NCI-H1694 (cell line): ENCODE data around the gene HIGD2A.

ENCODE experiments used
- DNase-seq: peaks from one replicate; lab custom pipeline; 2025; lab: John Stamatoyannopoulos, UW

HIGD2A gene

GRCh38 chr5:176369934-176370711, 18.4 kb upstream of the HIGD2A start:
- no peak for DNase-seq

GRCh38 chr5:176371621-176372539, 16.7 kb upstream of the HIGD2A start:
- DNase-seq, result no peak

GRCh38 chr5:176373100-176373818, 15.3 kb upstream of the HIGD2A start:
- no peak for DNase-seq

GRCh38 chr5:176379881-176380280, 8.7 kb upstream of the HIGD2A start:
- DNase-seq, result no peak

- DNase-seq, result no peak
These were observed 7.1 kb upstream of the HIGD2A start for GRCh38 chr5:176381423-176381822.

GRCh38 chr5:176381979-176382378, 6.6 kb upstream of the HIGD2A start:
- DNase-seq, result no peak

GRCh38 chr5:176382721-176383120, 5.8 kb upstream of the HIGD2A start:
- DNase-seq, result no peak

- no peak for DNase-seq
These were observed 5.2 kb upstream of the HIGD2A start for GRCh38 chr5:176383248-176383905.

- no peak for DNase-seq
These were observed 4.6 kb upstream of the HIGD2A start for GRCh38 chr5:176383961-176384360.

- no peak for DNase-seq
These were observed 4.1 kb upstream of the HIGD2A start for GRCh38 chr5:176384366-176384930.

GRCh38 chr5:176384991-176385390, 3.6 kb upstream of the HIGD2A start:
- no peak for DNase-seq

- DNase-seq, result no peak
These were observed 2.1 kb upstream of the HIGD2A start for GRCh38 chr5:176386491-176386890.

- DNase-seq, result no peak
These were observed 1.1 kb upstream of the HIGD2A start for GRCh38 chr5:176387384-176387925.

- DNase-seq, result no peak
These were observed 528 bp upstream of the HIGD2A start for GRCh38 chr5:176388003-176388443.

- peak; percentile 52 for DNase-seq
These were observed 878 bp downstream of the HIGD2A start for GRCh38 chr5:176389135-176390123.

- DNase-seq, result no peak
These were observed 2.9 kb downstream of the HIGD2A start for GRCh38 chr5:176391479-176391878.

GRCh38 chr5:176391999-176392398, 3.4 kb downstream of the HIGD2A start:
- no peak for DNase-seq

- DNase-seq, result no peak
These were observed 4.0 kb downstream of the HIGD2A start for GRCh38 chr5:176392526-176392925.

GRCh38 chr5:176394096-176394495, 5.5 kb downstream of the HIGD2A start:
- DNase-seq, result no peak
